Activated T-cell treated with anti-CD3 and anti-CD28 coated beads, Interleukin-2, amount 50 U/mL, for 72 hours (primary cell): Measurements from ENCODE around the gene CDC73. TPM values are rescaled to one million over a fixed set of nuclear protein-coding genes. Genes with fewer than 3 reads are reported as not detected.
"Not testable (repeated sequence)": the region's sequence is repeated elsewhere in the genome, so short reads cannot be mapped to it uniquely, and the experiment has no call there.

Experiments used
- ATAC-seq, 2 donors: fragments of 150-1000 bp; cut with Tn5 transposase; replicated peaks in 1 of 2; 2 replicates each; pipeline ENCODE4 v1.10.0; 2021; ENCODE audit warnings: moderate library complexity in 2 of 2, mild to moderate bottlenecking in 1 of 2
- DNase-seq, 2 donors: peaks; one replicate each; pipeline ENCODE4 v3.0.0; 2021 to 2022; ENCODE audit warnings: mixed read lengths in 1 of 2
- H3K27ac Mint-ChIP-seq: one replicate; pipeline ENCODE4 v1.8.0; 2022; ENCODE audit warnings: mild to moderate bottlenecking, moderate library complexity, mixed read lengths
- H3K27me3 Mint-ChIP-seq: one replicate; pipeline ENCODE4 v1.8.0; 2022; ENCODE audit warnings: low read depth, mixed read lengths
- H3K36me3 Mint-ChIP-seq, 2 donors: one replicate each; pipeline ENCODE4 v1.8.0; 2022; ENCODE audit warnings: mixed read lengths in 2 of 2, mild to moderate bottlenecking in 1 of 2; ENCODE audit not compliant: insufficient read depth in 2 of 2
- H3K4me1 Mint-ChIP-seq: one replicate; pipeline ENCODE4 v1.8.0; 2022; ENCODE audit warnings: low read depth, mixed read lengths
- H3K4me3 Mint-ChIP-seq, 2 donors: one replicate each; pipeline ENCODE4 v1.8.0; 2022; ENCODE audit warnings: mild to moderate bottlenecking in 2 of 2, mixed read lengths in 2 of 2, moderate library complexity in 2 of 2
- H3K9me3 Mint-ChIP-seq, 2 donors: one replicate each; pipeline ENCODE4 v1.8.0; 2022; ENCODE audit warnings: mixed read lengths in 2 of 2
- total RNA-seq, 2 donors: library from RNA; stranded (reverse); gene quantifications; one replicate each; pipeline ENCODE4 v1.2.3, GENCODE V29; 2022

CDC73 gene
- total RNA-seq, 2 donors from 2014 or later: 49.1 to 49.7 TPM

GRCh38 chr1:193262661-193263060, 140.8 kb downstream of the CDC73 start:
- no peak for ATAC-seq
- Mint-ChIP-seq H3K4me3 (no peak overlapping the region), H3K27ac (no peak overlapping the region), H3K4me1 (no peaks in the 10 kb centered on the region), H3K27me3 (no peaks in the 10 kb centered on the region), H3K9me3 (no peaks in the 10 kb centered on the region), H3K36me3 (peaks cover 0 to 4% of the 10 kb centered on the region in 2 donors)
- DNase-seq: no peak

GRCh38 chr1:193264313-193265065, 142.7 kb downstream of the CDC73 start:
- no peak for ATAC-seq
- no peak for DNase-seq
- H3K27me3 Mint-ChIP-seq: no peaks in the 10 kb centered on the region
- H3K27ac Mint-ChIP-seq: no peak overlapping the region
- H3K36me3 Mint-ChIP-seq: peaks cover 0 to 4% of the 10 kb centered on the region in 2 donors
- H3K9me3 Mint-ChIP-seq: no peaks in the 10 kb centered on the region
- H3K4me1 Mint-ChIP-seq: no peaks in the 10 kb centered on the region
- H3K4me3 Mint-ChIP-seq: no peak overlapping the region

- Mint-ChIP-seq H3K4me1 (no peaks in the 10 kb centered on the region), H3K9me3 (no peaks in the 10 kb centered on the region), H3K36me3 (peaks cover 0 to 4% of the 10 kb centered on the region in 2 donors), H3K27ac (no peak overlapping the region), H3K4me3 (no peak overlapping the region), H3K27me3 (no peaks in the 10 kb centered on the region)
- DNase-seq: no peak
- no peak for ATAC-seq
Observed at GRCh38 chr1:193265716-193266115, 143.9 kb downstream of the CDC73 start.

GRCh38 chr1:193266794-193267193, 145.0 kb downstream of the CDC73 start:
- not testable (repeated sequence) for ATAC-seq, H3K36me3 Mint-ChIP-seq, H3K4me1 Mint-ChIP-seq, H3K9me3 Mint-ChIP-seq, H3K27ac Mint-ChIP-seq, H3K4me3 Mint-ChIP-seq, H3K27me3 Mint-ChIP-seq, DNase-seq

GRCh38 chr1:193270996-193271395, 149.2 kb downstream of the CDC73 start:
- H3K4me1 Mint-ChIP-seq: peaks cover 8% of the 10 kb centered on the region
- ATAC-seq (no peak), DNase-seq (no peak)
- H3K9me3 Mint-ChIP-seq: peaks cover 6 to 7% of the 10 kb centered on the region in 2 donors
- H3K36me3 Mint-ChIP-seq: peaks cover 8 to 10% of the 10 kb centered on the region in 2 donors
- no peak overlapping the region for H3K4me3 Mint-ChIP-seq
- H3K27me3 Mint-ChIP-seq: no peaks in the 10 kb centered on the region
- H3K27ac Mint-ChIP-seq: peak overlapping the region; percentile 8

GRCh38 chr1:193275773-193276172, 153.9 kb downstream of the CDC73 start:
- H3K27ac Mint-ChIP-seq: no peak overlapping the region
- no peak overlapping the region for H3K4me3 Mint-ChIP-seq
- no peaks in the 10 kb centered on the region for H3K27me3 Mint-ChIP-seq
- H3K9me3 Mint-ChIP-seq: peaks cover 7 to 12% of the 10 kb centered on the region in 2 donors
- peaks cover 8 to 12% of the 10 kb centered on the region in 2 donors for H3K36me3 Mint-ChIP-seq
- no peak for ATAC-seq
- no peak for DNase-seq
- H3K4me1 Mint-ChIP-seq: peaks cover 8% of the 10 kb centered on the region

- Mint-ChIP-seq H3K4me1 (peaks cover 9% of the 10 kb centered on the region), H3K36me3 (peaks cover 0 to 2% of the 10 kb centered on the region in 2 donors), H3K4me3 (no peak overlapping the region), H3K27me3 (no peaks in the 10 kb centered on the region), H3K9me3 (peaks cover 2 to 8% of the 10 kb centered on the region in 2 donors), H3K27ac (no peak overlapping the region)
- DNase-seq (no peak), ATAC-seq (no peak)
Observed at GRCh38 chr1:193278968-193279367, 157.1 kb downstream of the CDC73 start.

GRCh38 chr1:193281894-193282293, 160.1 kb downstream of the CDC73 start:
- Mint-ChIP-seq H3K36me3 (peaks cover 0 to 3% of the 10 kb centered on the region in 2 donors), H3K27me3 (no peaks in the 10 kb centered on the region), H3K4me1 (peaks cover 13% of the 10 kb centered on the region), H3K27ac (no peak overlapping the region), H3K4me3 (no peak overlapping the region), H3K9me3 (peaks cover 3 to 6% of the 10 kb centered on the region in 2 donors)
- ATAC-seq (no peak), DNase-seq (no peak)

- Mint-ChIP-seq H3K4me1 (peaks cover 13% of the 10 kb centered on the region), H3K27ac (no peak overlapping the region), H3K27me3 (no peaks in the 10 kb centered on the region), H3K9me3 (peaks cover 3 to 6% of the 10 kb centered on the region in 2 donors), H3K36me3 (peaks cover 0 to 3% of the 10 kb centered on the region in 2 donors), H3K4me3 (no peak overlapping the region)
- ATAC-seq (no peak), DNase-seq (no peak)
Observed at GRCh38 chr1:193283016-193283415, 161.2 kb downstream of the CDC73 start.

- H3K4me3 Mint-ChIP-seq: no peak overlapping the region
- ATAC-seq (no peak), DNase-seq (no peak)
- peaks cover 3 to 6% of the 10 kb centered on the region in 2 donors for H3K9me3 Mint-ChIP-seq
- H3K27me3 Mint-ChIP-seq: no peaks in the 10 kb centered on the region
- peaks cover 13% of the 10 kb centered on the region for H3K4me1 Mint-ChIP-seq
- H3K27ac Mint-ChIP-seq: peak overlapping the region; percentile 59
- H3K36me3 Mint-ChIP-seq: peaks cover 0 to 3% of the 10 kb centered on the region in 2 donors
Observed at GRCh38 chr1:193284219-193284618, 162.4 kb downstream of the CDC73 start.

- ATAC-seq: no peak
- Mint-ChIP-seq H3K27me3 (no peaks in the 10 kb centered on the region), H3K4me3 (no peak overlapping the region), H3K9me3 (peaks cover 3 to 4% of the 10 kb centered on the region in 2 donors), H3K4me1 (peaks cover 13% of the 10 kb centered on the region), H3K27ac (no peak overlapping the region), H3K36me3 (peaks cover 0 to 1% of the 10 kb centered on the region in 2 donors)
- DNase-seq: no peak
Observed at GRCh38 chr1:193285641-193286040, 163.8 kb downstream of the CDC73 start.

GRCh38 chr1:193288548-193289080, 166.8 kb downstream of the CDC73 start:
- DNase-seq, H3K4me1 Mint-ChIP-seq, H3K27ac Mint-ChIP-seq, ATAC-seq, H3K36me3 Mint-ChIP-seq, H3K4me3 Mint-ChIP-seq, H3K9me3 Mint-ChIP-seq, H3K27me3 Mint-ChIP-seq: not testable (repeated sequence)

GRCh38 chr1:193293726-193294125, 171.9 kb downstream of the CDC73 start:
- no peak for ATAC-seq
- Mint-ChIP-seq H3K27ac (no peak overlapping the region), H3K9me3 (peaks cover 3 to 13% of the 10 kb centered on the region in 2 donors), H3K36me3 (peaks cover 0 to 4% of the 10 kb centered on the region in 2 donors), H3K27me3 (no peaks in the 10 kb centered on the region), H3K4me1 (no peaks in the 10 kb centered on the region), H3K4me3 (no peak overlapping the region)
- no peak for DNase-seq
